Keratinocyte (primary cell): ENCODE measurements around the gene LRRC37A2. TPM values are rescaled to one million over a fixed set of nuclear protein-coding genes. Genes with fewer than 3 reads are reported as not detected.
A peak's percentile ranks its signal among the peaks of the same experiment; 100 is the strongest.
"Not testable (repeated sequence)": the region's sequence is repeated elsewhere in the genome, so short reads cannot be mapped to it uniquely, and the experiment has no call there.

Experiments
- DNase-seq: peaks from one replicate; pipeline ENCODE4 v3.0.0-alpha.2; 2011; ENCODE audit warnings: low read depth, missing footprints, low spot score
- FAIRE-seq: peaks from 2 replicates; lab custom pipeline; 2011; peaks lifted over from hg19 to GRCh38; lab: Jason Lieb, UNC
- H2AFZ ChIP-seq: 2 replicates; pipeline ENCODE4 v1.6.0; 2012; ENCODE audit warnings: low read length, control low read depth, inconsistent platforms; ENCODE audit not compliant: control insufficient read depth
- H3K27ac ChIP-seq: 2 replicates; pipeline ENCODE4 v1.5.1; 2011; ENCODE audit warnings: low read length; ENCODE audit not compliant: control insufficient read depth, insufficient read depth
- H3K27me3 ChIP-seq: 3 replicates; pipeline ENCODE4 v1.6.0; 2011; ENCODE audit warnings: low read length; ENCODE audit not compliant: control insufficient read depth, insufficient read depth; ENCODE audit errors: extremely low read depth
- H3K36me3 ChIP-seq, 2 experiments: 2 replicates in 1 of 2; 3 replicates in 1 of 2; pipeline ENCODE4 v1.5.1; 2011; ENCODE audit warnings: low read length in 2 of 2, mild to moderate bottlenecking in 1 of 2; ENCODE audit not compliant: control insufficient read depth in 2 of 2, insufficient read depth in 2 of 2; ENCODE audit errors: extremely low read depth in 1 of 2
- H3K4me1 ChIP-seq: 3 replicates; pipeline ENCODE4 v1.5.1; 2011; ENCODE audit warnings: low read length; ENCODE audit not compliant: control insufficient read depth, insufficient read depth; ENCODE audit errors: extremely low read depth
- H3K4me2 ChIP-seq: 3 replicates; pipeline ENCODE4 v1.6.0; 2011; ENCODE audit warnings: low read depth, low read length; ENCODE audit not compliant: control insufficient read depth, insufficient read depth; ENCODE audit errors: extremely low read depth
- H3K4me3 ChIP-seq, 3 experiments: fragments of 200-600 bp in 1 of 3; sonication (generic) in 1 of 3; 2 replicates in 2 of 3; 3 replicates in 1 of 3; pipeline ENCODE4 v1.5.1; 2011 to 2016; ENCODE audit warnings: low read length in 3 of 3, mild to moderate bottlenecking in 3 of 3, control low read depth in 2 of 3, inconsistent platforms in 1 of 3, low read depth in 1 of 3, mixed read lengths in 1 of 3, mixed run types in 1 of 3, moderate library complexity in 1 of 3; ENCODE audit not compliant: control insufficient read depth in 2 of 3, insufficient read depth in 2 of 3; ENCODE audit errors: extremely low read depth in 1 of 3
- H3K79me2 ChIP-seq: 2 replicates; pipeline ENCODE4 v1.6.0; 2012; ENCODE audit warnings: low read length; ENCODE audit not compliant: control insufficient read depth, insufficient read depth
- H3K9ac ChIP-seq: 3 replicates; pipeline ENCODE4 v1.6.0; 2011; ENCODE audit warnings: low read length; ENCODE audit not compliant: control insufficient read depth, insufficient read depth; ENCODE audit errors: extremely low read depth
- H3K9me1 ChIP-seq: 3 replicates; pipeline ENCODE4 v1.6.0; 2011; ENCODE audit warnings: low read length; ENCODE audit not compliant: control insufficient read depth, insufficient read depth; ENCODE audit errors: extremely low read depth
- H3K9me3 ChIP-seq: 2 replicates; pipeline ENCODE4 v1.5.1; 2012; ENCODE audit warnings: low read depth, low read length; ENCODE audit not compliant: control insufficient read depth
- H4K20me1 ChIP-seq: 3 replicates; pipeline ENCODE4 v1.6.0; 2011; ENCODE audit warnings: low read length; ENCODE audit not compliant: control insufficient read depth, insufficient read depth; ENCODE audit errors: extremely low read depth
- dilution Hi-C: fragments of 300-500 bp; cut with MboI; formaldehyde crosslinking; loops from one replicate; pipeline ENCODE4 v1.7.0; 2020; ENCODE audit warnings: low sequenced_read_pairs; ENCODE audit not compliant: extremely low pct_ligation_motif_present
- polyA plus RNA-seq, 5 experiments: library from polyadenylated mRNA; depleted of rRNA in 3 of 5; stranded (reverse) in 3 of 5; stranded (forward) in 1 of 5; unstranded in 1 of 5; fragments of >200 nt; gene quantifications; 1 replicate in 1 of 5; 2 replicates in 3 of 5; 3 replicates in 1 of 5; pipeline versions ENCODE4 v1.2.1 to v1.2.3, GENCODE V29; 2011 to 2012; ENCODE audit warnings: missing spikeins in 2 of 5, low read depth in 1 of 5, low replicate concordance in 1 of 5

The LRRC37A2 gene
- polyA plus RNA-seq, 1 donor (not counting 4 experiments of a cell fraction or from before 2014, with no cell fraction given), result 6.2 TPM

- FAIRE-seq, H3K79me2 ChIP-seq, H3K36me3 ChIP-seq, H3K4me1 ChIP-seq, H3K27me3 ChIP-seq, H3K9me3 ChIP-seq, H2AFZ ChIP-seq, H3K4me3 ChIP-seq, H3K9me1 ChIP-seq, H3K27ac ChIP-seq, DNase-seq, H3K9ac ChIP-seq, H3K4me2 ChIP-seq, dilution Hi-C loops, H4K20me1 ChIP-seq: not testable (repeated sequence)
Measured at GRCh38 chr17:46590157-46591146, 78.2 kb downstream of the LRRC37A2 start, which contains the start of gene NSF. Gene NSF (plus strand): TSS chr17:46590669. CDS start chr17:46590776, 107 bp downstream.

DNA sequence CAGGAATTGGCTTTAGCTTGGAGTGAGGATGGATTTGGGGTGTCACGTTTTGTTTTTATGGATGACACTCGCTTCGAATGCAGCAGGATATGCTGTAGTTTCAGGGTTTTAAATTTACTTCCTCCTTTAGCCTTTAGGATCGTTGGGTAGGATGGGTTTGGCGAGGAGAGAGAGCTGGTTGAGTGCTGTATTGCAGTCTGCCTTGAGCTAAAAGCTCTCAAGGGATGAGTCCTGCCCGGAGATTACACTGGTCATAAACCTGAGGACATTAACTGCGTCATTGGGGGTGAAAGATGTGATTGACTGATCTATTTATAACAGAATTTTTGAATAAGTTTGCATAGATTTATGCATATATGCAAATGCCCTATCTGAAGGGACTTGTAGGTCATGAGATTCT, 79.1 kb downstream of the LRRC37A2 start:
- H3K36me3 ChIP-seq, H3K4me2 ChIP-seq, H3K79me2 ChIP-seq, H4K20me1 ChIP-seq, DNase-seq, H3K9ac ChIP-seq, H3K27ac ChIP-seq, H3K4me1 ChIP-seq, H2AFZ ChIP-seq, H3K27me3 ChIP-seq, H3K9me3 ChIP-seq, dilution Hi-C loops, H3K4me3 ChIP-seq, H3K9me1 ChIP-seq: not testable (repeated sequence)
- FAIRE-seq, result peak; percentile 96

DNA sequence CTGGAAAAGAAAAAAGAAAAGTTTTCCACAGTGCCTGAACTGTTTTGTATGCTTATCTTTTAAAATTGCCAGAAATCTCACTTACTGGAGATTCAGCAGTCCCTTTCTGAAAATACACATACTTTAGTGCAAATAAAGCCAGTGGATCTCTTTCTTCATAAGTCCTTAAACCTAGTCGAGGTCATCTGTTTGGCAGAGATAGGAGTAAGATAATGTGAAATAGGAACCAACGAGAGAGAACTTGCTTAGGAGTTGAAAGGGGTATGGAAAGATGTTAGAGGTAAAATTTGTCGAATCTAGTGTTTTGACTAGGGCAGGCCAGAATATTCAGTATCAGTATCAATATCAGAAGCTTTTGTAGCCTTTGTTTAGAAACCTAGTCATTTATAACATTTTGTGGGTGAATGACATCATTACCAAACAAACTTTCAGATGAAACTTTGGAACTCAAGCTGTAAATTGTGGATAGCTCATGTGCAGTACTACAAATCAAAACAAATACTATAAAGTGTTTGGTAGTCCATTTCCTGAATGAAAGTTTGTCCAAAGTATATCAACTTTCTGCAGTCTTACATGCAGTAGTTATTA, 86.2 kb downstream of the LRRC37A2 start:
- H3K9me3 ChIP-seq, dilution Hi-C loops, H3K9me1 ChIP-seq, H3K27me3 ChIP-seq, H3K4me3 ChIP-seq, H3K36me3 ChIP-seq, H3K9ac ChIP-seq, H3K27ac ChIP-seq, DNase-seq, H3K79me2 ChIP-seq, H3K4me2 ChIP-seq, H4K20me1 ChIP-seq, H2AFZ ChIP-seq, H3K4me1 ChIP-seq: not testable (repeated sequence)
- FAIRE-seq, result peak; percentile 61

DNA sequence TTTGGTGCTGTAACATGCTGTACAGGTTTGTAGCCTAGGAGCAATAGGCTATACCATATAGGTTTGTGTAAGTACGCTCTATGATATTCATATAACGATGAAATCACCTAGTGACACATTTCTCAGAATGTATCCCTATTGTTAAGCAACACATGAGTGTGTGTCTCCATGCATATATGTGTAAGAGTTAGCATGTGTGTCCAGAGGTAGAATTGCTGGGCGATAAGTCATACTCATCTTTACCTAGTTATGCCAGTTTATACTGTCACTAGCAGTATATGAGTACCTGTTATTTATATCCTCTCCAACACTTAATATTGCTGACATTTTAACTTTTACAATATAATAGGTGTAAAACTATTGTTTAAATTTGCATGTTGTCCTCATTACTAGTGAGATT, 88.5 kb downstream of the LRRC37A2 start:
- H3K36me3 ChIP-seq, H3K27me3 ChIP-seq, H3K79me2 ChIP-seq, DNase-seq, H3K4me2 ChIP-seq, H2AFZ ChIP-seq, H3K4me3 ChIP-seq, H3K9ac ChIP-seq, H3K9me1 ChIP-seq, H3K27ac ChIP-seq, H4K20me1 ChIP-seq, H3K4me1 ChIP-seq, dilution Hi-C loops, H3K9me3 ChIP-seq: not testable (repeated sequence)
- FAIRE-seq, result peak; percentile 84
